ENCODE data around the gene AGO3.

Gene AGO3

DNA sequence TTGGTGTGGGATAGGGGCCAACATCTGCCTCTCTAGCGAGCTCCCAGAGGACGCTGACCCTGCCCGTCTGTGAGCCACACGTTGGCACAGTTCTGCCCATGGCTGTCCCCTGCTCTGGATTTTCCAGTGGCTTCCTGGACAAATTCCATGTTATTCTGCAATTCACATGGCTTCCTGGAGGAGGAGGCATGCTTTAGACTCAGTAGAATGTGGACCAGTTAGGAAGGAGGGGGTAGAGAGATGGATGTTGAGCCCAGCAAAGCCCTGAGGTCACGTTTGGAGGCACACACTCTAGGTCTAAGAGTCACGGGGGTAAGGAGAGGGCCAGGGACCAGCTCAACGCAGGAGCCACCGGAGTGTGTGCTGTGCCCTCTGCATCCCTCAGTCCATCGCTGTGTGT, 181.9 kb downstream of the AGO3 start:
- Histone ChIP-seq H3K27me3 (ENCODE audit: control insufficient read depth, insufficient read depth, low read length) (no peaks in the 10 kb centered on the region), H3K36me3 (ENCODE audit: control insufficient read depth, insufficient read depth, low read length) (no peaks in the 10 kb centered on the region), H3K4me3 (ENCODE audit: low read length) (no peak overlapping the region), H3K27ac (ENCODE audit: low read depth, low read length) (no peak overlapping the region), H3K9ac (ENCODE audit: low read length) (no peak overlapping the region), H3K4me1 (ENCODE audit: control insufficient read depth, insufficient read depth, low read length) (peaks cover 12% of the 10 kb centered on the region)

DNA sequence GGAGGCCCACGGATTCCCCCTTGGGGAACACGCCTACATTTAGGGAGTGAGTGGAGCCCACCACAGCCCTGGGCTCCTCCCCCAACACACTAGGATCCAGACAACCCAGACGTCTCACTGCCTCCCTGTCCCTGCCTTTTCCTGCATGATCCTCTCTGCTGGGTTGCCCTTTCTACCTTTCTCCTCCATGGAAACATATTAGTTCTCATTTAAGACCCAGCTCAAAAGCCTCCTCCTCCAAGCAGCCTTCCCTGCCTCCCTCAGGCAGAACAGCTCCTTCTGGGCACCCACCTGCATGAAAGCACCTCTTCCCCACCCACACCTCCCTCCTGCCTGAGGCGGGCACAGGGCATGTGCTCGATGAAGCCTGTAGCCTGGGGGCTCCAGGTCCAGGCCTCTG, 183.5 kb downstream of the AGO3 start:
- Histone ChIP-seq H3K9ac (ENCODE audit: low read length) (no peak overlapping the region), H3K27ac (ENCODE audit: low read depth, low read length) (peak overlapping the region; percentile 74), H3K4me1 (ENCODE audit: control insufficient read depth, insufficient read depth, low read length) (peaks cover 12% of the 10 kb centered on the region), H3K27me3 (ENCODE audit: control insufficient read depth, insufficient read depth, low read length) (no peaks in the 10 kb centered on the region), H3K36me3 (ENCODE audit: control insufficient read depth, insufficient read depth, low read length) (no peaks in the 10 kb centered on the region), H3K4me3 (ENCODE audit: low read length) (no peak overlapping the region)

DNA sequence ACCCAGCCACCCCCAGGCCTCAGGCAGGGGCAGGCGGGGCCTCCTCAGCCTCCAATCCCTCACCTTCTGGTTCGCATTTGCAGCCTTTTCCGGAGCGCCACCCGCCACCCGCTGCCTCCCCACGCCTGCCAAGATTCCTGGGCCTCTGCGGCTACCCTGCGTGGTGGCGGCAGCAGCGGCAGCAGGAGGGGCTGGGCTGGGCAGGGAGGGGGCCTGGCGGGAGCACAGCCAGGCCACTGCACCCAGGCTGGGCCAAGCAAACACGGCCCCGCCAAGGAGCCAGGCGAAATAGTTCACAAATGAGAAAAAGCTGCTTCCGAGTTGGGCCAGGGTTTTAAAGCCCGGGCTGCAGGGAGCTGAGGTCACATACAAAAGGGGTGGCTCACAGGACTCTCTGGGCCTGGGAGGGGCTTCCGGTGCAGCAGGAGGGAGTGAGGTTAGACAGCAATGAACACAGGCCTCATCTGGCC, 184.3 kb downstream of the AGO3 start:
- H3K27ac ChIP-seq (ENCODE audit: low read depth, low read length): peak overlapping the region; percentile 74
- peaks cover 12% of the 10 kb centered on the region for H3K4me1 ChIP-seq (ENCODE audit: control insufficient read depth, insufficient read depth, low read length)
- H3K36me3 ChIP-seq (ENCODE audit: control insufficient read depth, insufficient read depth, low read length): no peaks in the 10 kb centered on the region
- no peak overlapping the region for H3K9ac ChIP-seq (ENCODE audit: low read length)
- no peaks in the 10 kb centered on the region for H3K27me3 ChIP-seq (ENCODE audit: control insufficient read depth, insufficient read depth, low read length)
- no peak overlapping the region for H3K4me3 ChIP-seq (ENCODE audit: low read length)

DNA sequence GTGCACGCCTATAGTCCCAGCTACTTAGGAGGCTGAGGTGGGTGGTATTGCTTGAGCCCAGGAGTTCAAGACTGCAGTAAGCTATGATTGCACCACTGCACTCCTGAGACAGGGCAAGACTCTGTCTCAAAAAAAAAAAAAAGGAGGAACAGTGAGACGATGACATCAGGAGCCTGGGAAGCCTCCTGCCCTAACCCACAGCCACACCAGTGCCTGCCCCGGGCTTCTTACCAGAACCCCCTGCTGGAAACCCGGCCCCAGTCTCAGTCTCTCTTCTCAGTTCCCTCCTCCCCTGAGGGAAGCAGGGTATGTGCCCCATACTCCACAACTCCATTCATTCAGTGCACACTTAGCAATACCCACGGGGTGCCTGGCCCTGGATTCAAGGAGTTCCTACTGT, 185.0 kb downstream of the AGO3 start:
- Histone ChIP-seq H3K9ac (ENCODE audit: low read length) (no peak overlapping the region), H3K36me3 (ENCODE audit: control insufficient read depth, insufficient read depth, low read length) (no peaks in the 10 kb centered on the region), H3K4me3 (ENCODE audit: low read length) (no peak overlapping the region), H3K27ac (ENCODE audit: low read depth, low read length) (peak overlapping the region; percentile 14), H3K27me3 (ENCODE audit: control insufficient read depth, insufficient read depth, low read length) (no peaks in the 10 kb centered on the region), H3K4me1 (ENCODE audit: control insufficient read depth, insufficient read depth, low read length) (peaks cover 12% of the 10 kb centered on the region)

DNA sequence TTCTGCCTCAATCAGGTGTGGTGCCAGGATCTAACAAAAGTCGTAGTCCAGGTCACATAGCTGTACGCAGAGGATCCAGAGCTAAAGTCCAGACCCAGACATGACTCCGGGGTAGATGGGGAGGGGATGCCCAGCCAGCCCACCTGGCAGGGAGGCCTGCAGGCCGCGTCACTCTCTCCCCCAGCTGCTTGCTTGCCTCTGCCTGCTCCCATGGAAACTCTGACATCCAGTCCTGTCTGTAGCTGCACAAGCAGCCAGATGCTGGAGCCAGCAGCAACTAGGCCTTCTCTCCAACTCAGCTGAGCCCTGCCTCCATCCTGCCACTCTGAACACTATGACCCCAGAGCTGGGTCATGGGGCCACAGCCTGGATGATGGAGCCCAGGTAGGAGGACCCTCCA, 186.0 kb downstream of the AGO3 start:
- Histone ChIP-seq H3K27me3 (ENCODE audit: control insufficient read depth, insufficient read depth, low read length) (no peaks in the 10 kb centered on the region), H3K9ac (ENCODE audit: low read length) (no peak overlapping the region), H3K4me3 (ENCODE audit: low read length) (no peak overlapping the region), H3K27ac (ENCODE audit: low read depth, low read length) (no peak overlapping the region), H3K36me3 (ENCODE audit: control insufficient read depth, insufficient read depth, low read length) (no peaks in the 10 kb centered on the region), H3K4me1 (ENCODE audit: control insufficient read depth, insufficient read depth, low read length) (peaks cover 12% of the 10 kb centered on the region)

DNA sequence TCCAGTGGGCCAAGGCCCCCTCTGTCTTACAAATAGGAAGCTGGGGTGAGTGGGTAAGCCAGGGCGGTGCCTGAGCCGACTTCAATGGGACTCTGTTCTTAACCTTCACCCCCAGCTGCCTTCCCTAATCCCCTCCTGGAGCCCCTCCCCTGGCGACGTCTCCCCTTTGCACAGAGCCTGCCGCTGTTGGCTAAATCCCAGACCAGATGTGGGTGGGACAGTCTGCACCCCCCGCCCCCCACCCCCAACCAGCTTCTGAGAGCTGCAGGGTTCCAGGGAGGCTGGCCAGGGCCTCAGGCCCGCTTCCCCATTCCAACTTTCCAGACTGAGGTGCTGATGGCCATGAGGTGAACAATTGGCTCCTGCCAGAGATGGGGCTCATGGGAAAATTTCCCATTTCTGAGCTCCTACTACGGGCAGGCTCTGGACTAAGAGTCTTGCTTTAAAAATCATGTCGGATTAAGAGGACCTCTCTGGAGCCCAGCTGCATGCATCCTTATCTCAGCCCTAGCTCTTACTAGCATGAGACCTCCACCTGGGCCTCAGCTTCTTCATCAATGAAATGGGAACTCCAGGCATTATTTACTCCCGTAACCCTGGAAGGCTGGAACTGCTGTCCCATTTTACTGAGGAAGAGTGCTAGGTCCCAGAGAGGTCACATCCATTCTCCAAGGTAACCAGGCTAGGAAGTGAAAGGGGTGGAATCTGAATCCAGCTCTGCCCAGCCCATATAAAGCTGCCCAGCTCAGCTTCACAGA, 187.7 kb downstream of the AGO3 start:
- Histone ChIP-seq H3K4me1 (ENCODE audit: control insufficient read depth, insufficient read depth, low read length) (peaks cover 12% of the 10 kb centered on the region), H3K4me3 (ENCODE audit: low read length) (no peak overlapping the region), H3K9ac (ENCODE audit: low read length) (no peak overlapping the region), H3K27me3 (ENCODE audit: control insufficient read depth, insufficient read depth, low read length) (no peaks in the 10 kb centered on the region), H3K27ac (ENCODE audit: low read depth, low read length) (no peak overlapping the region), H3K36me3 (ENCODE audit: control insufficient read depth, insufficient read depth, low read length) (no peaks in the 10 kb centered on the region)

DNA sequence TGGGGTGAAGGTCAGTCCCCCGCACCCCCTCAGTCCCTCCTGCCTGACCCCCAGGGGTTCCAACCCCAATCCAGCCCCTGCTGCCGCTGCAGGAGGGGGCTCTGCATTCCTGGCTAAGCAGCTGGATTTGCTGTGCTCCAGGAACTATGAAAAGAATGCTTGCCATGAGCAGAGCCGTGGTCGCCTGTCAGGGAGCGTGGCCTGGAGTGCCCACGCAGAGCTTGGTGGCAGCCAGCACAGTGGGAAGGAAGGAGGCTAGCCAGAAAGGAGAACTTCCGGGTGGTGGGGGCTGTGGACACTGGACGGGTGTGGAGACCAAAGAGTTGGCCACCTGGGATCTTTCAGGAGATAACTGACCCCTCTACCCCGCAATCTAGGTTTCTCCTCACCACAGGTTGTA, 188.6 kb downstream of the AGO3 start:
- H3K9ac ChIP-seq (ENCODE audit: low read length): no peak overlapping the region
- no peak overlapping the region for H3K4me3 ChIP-seq (ENCODE audit: low read length)
- no peaks in the 10 kb centered on the region for H3K27me3 ChIP-seq (ENCODE audit: control insufficient read depth, insufficient read depth, low read length)
- H3K27ac ChIP-seq (ENCODE audit: low read depth, low read length): no peak overlapping the region
- no peaks in the 10 kb centered on the region for H3K36me3 ChIP-seq (ENCODE audit: control insufficient read depth, insufficient read depth, low read length)
- peaks cover 12% of the 10 kb centered on the region for H3K4me1 ChIP-seq (ENCODE audit: control insufficient read depth, insufficient read depth, low read length)

All from rectal smooth muscle tissue (tissue), 1 donor.